Left forelimb (tissue), 1 donor: Measurements from ENCODE around the gene ZSWIM3.

Experiments used
- DNase-seq: peaks from one replicate; pipeline ENCODE4 v3.0.0-alpha.2; 2018; ENCODE audit warnings: low spot score

Gene ZSWIM3

GRCh38 chr20:45833030-45833882 is 24.2 kb upstream of the ZSWIM3 start, which contains the start of gene SNX21:
SNX21 (plus strand) TSS chr20:45833799; CDS start chr20:45833920, 121 bp downstream.
- peak; percentile 87 for DNase-seq

GRCh38 chr20:45833883-45834796 is 23.3 kb upstream of the ZSWIM3 start:
- DNase-seq: peak; percentile 88

GRCh38 chr20:45834797-45835161 is 22.6 kb upstream of the ZSWIM3 start:
- DNase-seq: no peak

GRCh38 chr20:45835329-45835765 is 22.1 kb upstream of the ZSWIM3 start:
- no peak for DNase-seq

GRCh38 chr20:45835825-45836224 is 21.6 kb upstream of the ZSWIM3 start:
- no peak for DNase-seq

GRCh38 chr20:45836841-45837240 is 20.6 kb upstream of the ZSWIM3 start:
- DNase-seq: no peak

- DNase-seq: no peak
Measured at GRCh38 chr20:45840700-45841198, 16.7 kb upstream of the ZSWIM3 start.

GRCh38 chr20:45841407-45842129 is 15.8 kb upstream of the ZSWIM3 start:
- DNase-seq: no peak

GRCh38 chr20:45842169-45842812 is 15.1 kb upstream of the ZSWIM3 start:
- no peak for DNase-seq

GRCh38 chr20:45843506-45843905 is 13.9 kb upstream of the ZSWIM3 start:
- no peak for DNase-seq

GRCh38 chr20:45845452-45845851 is 12.0 kb upstream of the ZSWIM3 start:
- DNase-seq: no peak

- DNase-seq: no peak
Measured at GRCh38 chr20:45848421-45848820, 9.0 kb upstream of the ZSWIM3 start.

GRCh38 chr20:45848969-45849582 is 8.3 kb upstream of the ZSWIM3 start:
- DNase-seq: no peak

- DNase-seq: no peak
Measured at GRCh38 chr20:45850238-45850637, 7.2 kb upstream of the ZSWIM3 start.

GRCh38 chr20:45850926-45851325 is 6.5 kb upstream of the ZSWIM3 start:
- DNase-seq: no peak

GRCh38 chr20:45851501-45851900 is 5.9 kb upstream of the ZSWIM3 start:
- no peak for DNase-seq

- DNase-seq: no peak
Measured at GRCh38 chr20:45852326-45852725, 5.1 kb upstream of the ZSWIM3 start.

- DNase-seq: no peak
Measured at GRCh38 chr20:45853484-45853883, 3.9 kb upstream of the ZSWIM3 start.

- DNase-seq: no peak
Measured at GRCh38 chr20:45857882-45858216, 435 bp downstream of the ZSWIM3 start.

- no peak for DNase-seq
Measured at GRCh38 chr20:45859916-45860315, 2.5 kb downstream of the ZSWIM3 start.

- DNase-seq: no peak
Measured at GRCh38 chr20:45860560-45861220, 3.3 kb downstream of the ZSWIM3 start.
